DND-41 (cell line): ENCODE results near the gene IFI6.

Experiments
- EZH2 ChIP-seq: IDR thresholded peaks from 3 replicates; pipeline ENCODE4 v1.6.1; 2012; ENCODE audit warnings: borderline replicate concordance, low read depth, mild to moderate bottlenecking, moderate library complexity, low read length, inconsistent platforms; ENCODE audit not compliant: severe bottlenecking
- TF ChIP-seq, protein P1 (sequence below): IDR thresholded peaks from 2 replicates; pipeline ENCODE4 v1.5.1; 2012; ENCODE audit warnings: borderline replicate concordance, low read length, moderate library complexity, mild to moderate bottlenecking; ENCODE audit not compliant: poor library complexity, severe bottlenecking; ENCODE audit errors: extremely low read depth

DNA sequence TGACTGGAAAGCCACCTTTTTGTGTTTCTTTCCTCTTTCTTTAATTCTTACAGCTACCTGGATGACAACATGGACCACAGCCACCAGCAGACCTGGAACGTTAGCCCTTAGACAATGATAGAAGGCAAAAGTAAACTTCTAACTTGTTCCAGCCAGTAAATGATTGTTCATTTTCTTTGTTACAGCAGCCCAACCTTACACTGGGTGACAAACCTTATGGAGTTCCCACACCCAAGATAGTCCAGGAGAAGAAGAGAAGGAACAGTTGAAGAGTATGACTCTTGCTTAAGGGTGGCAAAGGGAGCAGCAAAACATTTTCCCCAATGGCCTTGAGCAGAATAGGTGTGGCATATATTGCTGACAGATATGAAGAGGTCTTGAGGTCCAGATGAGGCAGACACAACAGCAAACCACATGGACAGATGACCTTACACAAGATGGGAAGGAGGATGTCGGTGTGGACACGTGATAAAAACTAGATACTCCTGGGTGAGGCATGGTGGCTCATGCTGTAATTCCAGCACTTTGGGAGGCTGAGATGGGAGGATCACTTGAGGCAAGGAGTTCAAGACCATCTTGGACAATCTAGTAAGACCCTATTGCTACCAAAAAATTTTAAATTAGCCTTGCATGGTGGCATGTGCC is 42.0 kb upstream of the IFI6 start:
- TF ChIP-seq, protein P1, sequence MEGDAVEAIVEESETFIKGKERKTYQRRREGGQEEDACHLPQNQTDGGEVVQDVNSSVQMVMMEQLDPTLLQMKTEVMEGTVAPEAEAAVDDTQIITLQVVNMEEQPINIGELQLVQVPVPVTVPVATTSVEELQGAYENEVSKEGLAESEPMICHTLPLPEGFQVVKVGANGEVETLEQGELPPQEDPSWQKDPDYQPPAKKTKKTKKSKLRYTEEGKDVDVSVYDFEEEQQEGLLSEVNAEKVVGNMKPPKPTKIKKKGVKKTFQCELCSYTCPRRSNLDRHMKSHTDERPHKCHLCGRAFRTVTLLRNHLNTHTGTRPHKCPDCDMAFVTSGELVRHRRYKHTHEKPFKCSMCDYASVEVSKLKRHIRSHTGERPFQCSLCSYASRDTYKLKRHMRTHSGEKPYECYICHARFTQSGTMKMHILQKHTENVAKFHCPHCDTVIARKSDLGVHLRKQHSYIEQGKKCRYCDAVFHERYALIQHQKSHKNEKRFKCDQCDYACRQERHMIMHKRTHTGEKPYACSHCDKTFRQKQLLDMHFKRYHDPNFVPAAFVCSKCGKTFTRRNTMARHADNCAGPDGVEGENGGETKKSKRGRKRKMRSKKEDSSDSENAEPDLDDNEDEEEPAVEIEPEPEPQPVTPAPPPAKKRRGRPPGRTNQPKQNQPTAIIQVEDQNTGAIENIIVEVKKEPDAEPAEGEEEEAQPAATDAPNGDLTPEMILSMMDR: no peak
- TF ChIP-seq EZH2: no peak
